Fibroblast of upper back skin (primary cell): ENCODE data around the gene PLCG2.
"Not testable (repeated sequence)": the region's sequence is repeated elsewhere in the genome, so short reads cannot be mapped to it uniquely, and the experiment has no call there.

Experiments used
- DNase-seq: peaks from one replicate; pipeline ENCODE4 v3.0.0-alpha.2; 2013

Gene PLCG2

DNA sequence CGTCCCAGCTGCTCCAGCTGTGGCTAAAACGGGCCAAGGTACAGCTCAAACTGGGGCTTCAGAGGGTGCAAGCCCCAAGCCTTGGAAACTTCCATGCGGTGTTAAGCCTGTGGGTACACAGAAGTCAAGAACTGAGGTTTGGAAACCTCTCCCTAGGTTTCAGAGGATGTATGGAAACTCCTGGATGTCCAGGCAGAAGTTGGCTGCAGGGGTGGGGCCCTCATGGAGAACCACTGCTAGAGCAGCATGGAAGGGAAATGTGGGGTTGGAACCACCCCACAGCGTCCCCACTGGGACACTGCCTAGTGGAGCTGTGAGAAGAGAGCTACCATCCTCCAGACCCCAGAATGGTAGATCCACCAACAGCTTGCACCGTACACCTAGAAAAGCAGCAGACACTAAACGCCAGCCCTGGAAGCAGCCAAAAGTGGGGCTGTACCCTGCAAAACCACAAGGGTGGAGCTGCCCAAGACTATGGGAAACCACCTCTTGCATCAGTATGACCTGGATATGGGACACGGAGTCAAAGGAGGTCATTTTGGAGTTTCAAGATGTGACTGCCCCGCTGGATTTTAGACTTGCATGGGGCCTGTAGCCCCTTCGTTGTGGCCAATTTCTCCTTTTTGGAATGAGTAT, 230.0 kb downstream of the PLCG2 start:
- DNase-seq = no peak

DNA sequence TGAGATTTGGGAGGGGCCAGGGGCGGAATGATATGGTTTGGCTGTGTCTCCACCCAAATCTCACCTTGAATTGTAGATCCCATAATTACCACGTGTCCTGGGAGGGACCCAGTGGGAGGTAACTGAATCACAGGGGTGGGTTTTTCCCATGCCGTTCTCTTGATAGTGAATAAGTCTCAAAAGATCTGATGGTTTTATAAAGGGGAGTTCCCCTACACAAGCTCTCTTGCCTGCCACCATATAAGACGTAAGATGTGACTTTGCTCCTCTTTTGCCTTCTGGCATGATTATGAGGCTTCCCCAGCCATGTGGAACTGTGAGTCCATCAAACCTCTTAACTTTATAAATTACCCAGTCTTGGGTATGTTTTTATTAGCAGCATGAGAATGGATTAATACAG, 230.7 kb downstream of the PLCG2 start:
- DNase-seq = not testable (repeated sequence)

DNA sequence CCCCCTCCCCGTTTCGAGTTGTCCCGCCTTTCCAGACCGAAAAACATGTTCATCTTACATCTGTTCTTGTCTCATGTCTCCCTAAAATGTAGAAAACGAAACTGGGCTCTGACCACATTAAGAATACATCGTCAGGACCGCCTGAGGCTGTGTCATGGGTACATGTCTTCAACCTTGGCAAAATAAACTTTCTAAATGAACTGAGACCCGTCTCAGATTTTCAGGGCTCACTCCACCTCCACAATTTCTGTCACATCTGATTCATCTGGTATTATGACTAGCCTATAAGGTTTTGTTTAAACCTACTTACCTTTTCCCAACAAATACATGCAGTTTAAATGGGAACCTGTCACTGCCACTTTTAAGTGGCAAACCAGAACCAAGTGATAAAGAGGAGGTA, 231.6 kb downstream of the PLCG2 start:
- no peak for DNase-seq

DNA sequence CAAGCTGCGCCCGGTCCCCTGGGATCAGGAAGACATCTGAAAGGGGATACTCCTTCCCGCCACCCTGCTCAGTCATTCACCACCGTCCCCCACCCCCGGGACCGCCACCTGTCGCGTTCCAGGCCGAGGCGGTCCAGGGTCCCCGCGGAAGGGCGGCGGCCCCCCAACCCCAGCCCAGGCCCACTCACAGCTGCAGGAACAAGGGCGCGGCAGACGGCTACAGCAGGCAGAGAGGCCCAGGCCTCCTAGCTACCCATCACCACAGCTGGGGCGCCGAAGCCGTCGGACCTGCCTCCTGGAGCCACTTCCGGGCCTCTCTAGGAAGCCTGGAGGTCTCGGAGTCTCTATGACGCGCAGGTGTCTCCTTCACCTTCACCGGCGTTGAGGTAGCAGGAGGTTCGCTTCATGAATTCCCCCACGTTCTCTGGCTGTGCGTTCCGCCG, 232.1 kb downstream of the PLCG2 start, which contains the start of gene SDR42E1:
Gene SDR42E1 (minus strand): TSS at position 272 of the 443 bp plus-strand sequence. CDS start 10,612 bp downstream, outside the sequence.
- no peak for DNase-seq
